HepG2 (cell line): ENCODE results near the gene MAP3K2. TPM values are rescaled to one million over a fixed set of nuclear protein-coding genes. Genes with fewer than 3 reads are reported as not detected.

Source experiments
- KAT7 ChIP-seq: IDR thresholded peaks from 2 replicates; pipeline ENCODE4 v1.6.1; 2018; ENCODE audit warnings: borderline replicate concordance, missing compliant biosample characterization
- RFXAP ChIP-seq: sonication (generic); formaldehyde crosslinking; IDR thresholded peaks from 2 replicates; pipeline ENCODE4 v1.4.0; 2020; ENCODE audit warnings: missing genetic modification reagents, borderline replicate concordance
- ZFP82 ChIP-seq: sonication (generic); formaldehyde crosslinking; IDR thresholded peaks from 2 replicates; pipeline ENCODE4 v1.5.1; 2020; ENCODE audit warnings: mild to moderate bottlenecking, missing genetic modification reagents, borderline replicate concordance
- ZNF136 ChIP-seq: sonication (generic); formaldehyde crosslinking; IDR thresholded peaks from 2 replicates; pipeline ENCODE4 v1.8.1; 2022; ENCODE audit warnings: low read depth, mild to moderate bottlenecking, moderate library complexity, missing genetic modification reagents
- ZNF563 ChIP-seq: sonication (generic); formaldehyde crosslinking; IDR thresholded peaks from 2 replicates; pipeline ENCODE4 v1.8.0; 2022; ENCODE audit warnings: mild to moderate bottlenecking, moderate library complexity, missing genetic modification reagents
- polyA plus RNA-seq, 8 experiments: library from polyadenylated mRNA; depleted of rRNA in 3 of 8; stranded (reverse) in 7 of 8; unstranded in 1 of 8; fragments of >200 nt; fragmentation: Illumina TruSeq in 4 of 8; extraction: Trizol in 4 of 8; gene quantifications; 2 replicates each; pipeline versions ENCODE4 v1.2.1 to v1.2.3, GENCODE V29; 2011 to 2016; ENCODE audit warnings: low read depth in 4 of 8, missing spikeins in 1 of 8, mixed read lengths in 1 of 8; ENCODE audit not compliant: insufficient read depth in 1 of 8
- total RNA-seq, 5 experiments: library from RNA; depleted of rRNA; stranded (reverse); fragments of >200 nt; fragmentation: Illumina TruSeq; extraction: Trizol; gene quantifications; 2 replicates each; pipeline ENCODE4 v1.2.3, GENCODE V29; 2016; ENCODE audit warnings: low read depth in 1 of 5
- TF ChIP-seq, protein P1 (sequence below): sonication (generic); formaldehyde crosslinking; IDR thresholded peaks from 2 replicates; pipeline ENCODE4 v1.4.0; 2020; ENCODE audit warnings: missing genetic modification reagents, borderline replicate concordance
- TF ChIP-seq, protein P2 (sequence below): sonication (generic); formaldehyde crosslinking; IDR thresholded peaks from 2 replicates; pipeline ENCODE4 v1.4.0; 2020; ENCODE audit warnings: missing genetic modification reagents
- TF ChIP-seq, protein P3 (sequence below): IDR thresholded peaks from 2 replicates; pipeline ENCODE4 v1.6.1; 2012; ENCODE audit warnings: inconsistent platforms
- TF ChIP-seq, protein P4 (sequence below): sonication (generic); formaldehyde crosslinking; IDR thresholded peaks from 2 replicates; pipeline ENCODE4 v1.4.0; 2020; ENCODE audit warnings: missing genetic modification reagents
- TF ChIP-seq, protein P5 (sequence below): IDR thresholded peaks from 2 replicates; pipeline ENCODE4 v1.6.1; 2016
- TF ChIP-seq, protein P6 (sequence below): sonication (generic); formaldehyde crosslinking; IDR thresholded peaks from 2 replicates; pipeline ENCODE4 v1.5.0; 2020; ENCODE audit warnings: missing genetic modification reagents
- TF ChIP-seq, protein P7 (sequence below): sonication (generic); formaldehyde crosslinking; IDR thresholded peaks from 2 replicates; pipeline ENCODE4 v1.5.0; 2020; ENCODE audit warnings: mild to moderate bottlenecking, missing genetic modification reagents, borderline replicate concordance
- TF ChIP-seq, protein P8 (sequence below): sonication (generic); formaldehyde crosslinking; IDR thresholded peaks from 2 replicates; pipeline ENCODE4 v1.5.1; 2020; ENCODE audit warnings: mild to moderate bottlenecking, moderate library complexity, missing genetic modification reagents

MAP3K2 gene
- total and polyA plus RNA-seq, 2 of the 13 experiments (the other 11 are each of a cell fraction or from before 2014, with no cell fraction given) = 12.2 to 37.2 TPM

DNA sequence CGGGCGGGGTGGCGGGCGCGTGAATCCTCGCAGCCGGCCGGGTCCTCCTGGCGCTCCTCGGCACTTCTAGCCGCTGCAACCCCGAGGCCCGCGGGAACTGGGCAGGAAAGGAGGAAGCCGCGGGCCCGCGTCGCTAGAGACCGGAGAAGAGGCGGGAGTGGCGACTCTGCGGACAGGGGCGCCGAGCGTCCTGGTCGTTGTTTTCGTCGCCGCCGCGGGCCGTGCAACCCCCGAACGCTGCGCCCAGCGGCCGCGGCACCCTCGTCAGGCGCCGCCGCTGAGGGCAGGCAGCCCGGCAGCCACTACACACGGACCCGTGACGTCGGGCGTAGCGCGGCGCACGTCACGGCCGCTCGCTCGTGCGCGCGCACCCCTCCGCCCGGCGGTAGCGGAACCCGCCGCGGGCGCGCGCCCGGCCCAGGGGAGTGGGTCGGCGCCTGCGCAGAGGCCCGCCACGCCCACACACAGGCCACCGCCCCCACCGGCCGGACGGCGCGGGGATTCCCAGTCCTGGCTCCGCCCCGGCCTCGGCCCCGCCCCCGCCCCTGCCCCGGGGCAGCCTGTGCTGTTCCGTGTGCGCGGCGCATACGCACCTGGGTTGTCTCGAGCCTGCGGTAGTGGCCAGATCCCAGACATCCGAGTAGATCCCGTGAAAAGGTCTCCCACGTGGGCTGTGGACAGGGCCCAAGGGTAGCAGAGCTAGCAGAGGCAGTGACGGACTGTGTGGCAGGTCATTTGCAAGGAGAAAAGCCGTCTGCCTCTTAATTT, at the start of gene MAP3K2 (continued):
- TF ChIP-seq, protein P1, sequence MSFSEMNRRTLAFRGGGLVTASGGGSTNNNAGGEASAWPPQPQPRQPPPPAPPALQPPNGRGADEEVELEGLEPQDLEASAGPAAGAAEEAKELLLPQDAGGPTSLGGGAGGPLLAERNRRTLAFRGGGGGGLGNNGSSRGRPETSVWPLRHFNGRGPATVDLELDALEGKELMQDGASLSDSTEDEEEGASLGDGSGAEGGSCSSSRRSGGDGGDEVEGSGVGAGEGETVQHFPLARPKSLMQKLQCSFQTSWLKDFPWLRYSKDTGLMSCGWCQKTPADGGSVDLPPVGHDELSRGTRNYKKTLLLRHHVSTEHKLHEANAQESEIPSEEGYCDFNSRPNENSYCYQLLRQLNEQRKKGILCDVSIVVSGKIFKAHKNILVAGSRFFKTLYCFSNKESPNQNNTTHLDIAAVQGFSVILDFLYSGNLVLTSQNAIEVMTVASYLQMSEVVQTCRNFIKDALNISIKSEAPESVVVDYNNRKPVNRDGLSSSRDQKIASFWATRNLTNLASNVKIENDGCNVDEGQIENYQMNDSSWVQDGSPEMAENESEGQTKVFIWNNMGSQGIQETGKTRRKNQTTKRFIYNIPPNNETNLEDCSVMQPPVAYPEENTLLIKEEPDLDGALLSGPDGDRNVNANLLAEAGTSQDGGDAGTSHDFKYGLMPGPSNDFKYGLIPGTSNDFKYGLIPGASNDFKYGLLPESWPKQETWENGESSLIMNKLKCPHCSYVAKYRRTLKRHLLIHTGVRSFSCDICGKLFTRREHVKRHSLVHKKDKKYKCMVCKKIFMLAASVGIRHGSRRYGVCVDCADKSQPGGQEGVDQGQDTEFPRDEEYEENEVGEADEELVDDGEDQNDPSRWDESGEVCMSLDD = peak; percentile 19; the same call in 1 of the 2 replicates
- TF ChIP-seq KAT7 (CRISPR knock-in tag) (peak; percentile 87), ZNF563 (CRISPR knock-in tag) (0 out of 2 replicates have a peak, but pooled peaks have one; percentile 31), ZNF136 (CRISPR knock-in tag) (0 out of 2 replicates have a peak, but pooled peaks have one; percentile 12), RFXAP (CRISPR knock-in tag) (peak; percentile 41; the same call in 1 of the 2 replicates), ZFP82 (CRISPR knock-in tag) (peak; percentile 8; the same call in 1 of the 2 replicates)
- TF ChIP-seq, protein P2, sequence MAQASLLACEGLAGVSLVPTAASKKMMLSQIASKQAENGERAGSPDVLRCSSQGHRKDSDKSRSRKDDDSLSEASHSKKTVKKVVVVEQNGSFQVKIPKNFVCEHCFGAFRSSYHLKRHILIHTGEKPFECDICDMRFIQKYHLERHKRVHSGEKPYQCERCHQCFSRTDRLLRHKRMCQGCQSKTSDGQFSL (CRISPR knock-in tag) = no peak
- TF ChIP-seq, protein P3, sequence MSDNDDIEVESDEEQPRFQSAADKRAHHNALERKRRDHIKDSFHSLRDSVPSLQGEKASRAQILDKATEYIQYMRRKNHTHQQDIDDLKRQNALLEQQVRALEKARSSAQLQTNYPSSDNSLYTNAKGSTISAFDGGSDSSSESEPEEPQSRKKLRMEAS = peak; percentile 87; the same call in 1 of the 2 replicates
- TF ChIP-seq, protein P4, sequence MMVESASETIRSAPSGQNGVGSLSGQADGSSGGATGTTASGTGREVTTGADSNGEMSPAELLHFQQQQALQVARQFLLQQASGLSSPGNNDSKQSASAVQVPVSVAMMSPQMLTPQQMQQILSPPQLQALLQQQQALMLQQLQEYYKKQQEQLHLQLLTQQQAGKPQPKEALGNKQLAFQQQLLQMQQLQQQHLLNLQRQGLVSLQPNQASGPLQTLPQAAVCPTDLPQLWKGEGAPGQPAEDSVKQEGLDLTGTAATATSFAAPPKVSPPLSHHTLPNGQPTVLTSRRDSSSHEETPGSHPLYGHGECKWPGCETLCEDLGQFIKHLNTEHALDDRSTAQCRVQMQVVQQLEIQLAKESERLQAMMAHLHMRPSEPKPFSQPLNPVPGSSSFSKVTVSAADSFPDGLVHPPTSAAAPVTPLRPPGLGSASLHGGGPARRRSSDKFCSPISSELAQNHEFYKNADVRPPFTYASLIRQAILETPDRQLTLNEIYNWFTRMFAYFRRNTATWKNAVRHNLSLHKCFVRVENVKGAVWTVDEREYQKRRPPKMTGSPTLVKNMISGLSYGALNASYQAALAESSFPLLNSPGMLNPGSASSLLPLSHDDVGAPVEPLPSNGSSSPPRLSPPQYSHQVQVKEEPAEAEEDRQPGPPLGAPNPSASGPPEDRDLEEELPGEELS (CRISPR knock-in tag) = peak; percentile 24
- TF ChIP-seq, protein P5, sequence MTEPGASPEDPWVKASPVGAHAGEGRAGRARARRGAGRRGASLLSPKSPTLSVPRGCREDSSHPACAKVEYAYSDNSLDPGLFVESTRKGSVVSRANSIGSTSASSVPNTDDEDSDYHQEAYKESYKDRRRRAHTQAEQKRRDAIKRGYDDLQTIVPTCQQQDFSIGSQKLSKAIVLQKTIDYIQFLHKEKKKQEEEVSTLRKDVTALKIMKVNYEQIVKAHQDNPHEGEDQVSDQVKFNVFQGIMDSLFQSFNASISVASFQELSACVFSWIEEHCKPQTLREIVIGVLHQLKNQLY = peak; percentile 11; the same call in 1 of the 2 replicates
- TF ChIP-seq, protein P6, sequence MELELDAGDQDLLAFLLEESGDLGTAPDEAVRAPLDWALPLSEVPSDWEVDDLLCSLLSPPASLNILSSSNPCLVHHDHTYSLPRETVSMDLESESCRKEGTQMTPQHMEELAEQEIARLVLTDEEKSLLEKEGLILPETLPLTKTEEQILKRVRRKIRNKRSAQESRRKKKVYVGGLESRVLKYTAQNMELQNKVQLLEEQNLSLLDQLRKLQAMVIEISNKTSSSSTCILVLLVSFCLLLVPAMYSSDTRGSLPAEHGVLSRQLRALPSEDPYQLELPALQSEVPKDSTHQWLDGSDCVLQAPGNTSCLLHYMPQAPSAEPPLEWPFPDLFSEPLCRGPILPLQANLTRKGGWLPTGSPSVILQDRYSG (CRISPR knock-in tag) = peak; percentile 70; the same call in 1 of the 2 replicates
- TF ChIP-seq, protein P7, sequence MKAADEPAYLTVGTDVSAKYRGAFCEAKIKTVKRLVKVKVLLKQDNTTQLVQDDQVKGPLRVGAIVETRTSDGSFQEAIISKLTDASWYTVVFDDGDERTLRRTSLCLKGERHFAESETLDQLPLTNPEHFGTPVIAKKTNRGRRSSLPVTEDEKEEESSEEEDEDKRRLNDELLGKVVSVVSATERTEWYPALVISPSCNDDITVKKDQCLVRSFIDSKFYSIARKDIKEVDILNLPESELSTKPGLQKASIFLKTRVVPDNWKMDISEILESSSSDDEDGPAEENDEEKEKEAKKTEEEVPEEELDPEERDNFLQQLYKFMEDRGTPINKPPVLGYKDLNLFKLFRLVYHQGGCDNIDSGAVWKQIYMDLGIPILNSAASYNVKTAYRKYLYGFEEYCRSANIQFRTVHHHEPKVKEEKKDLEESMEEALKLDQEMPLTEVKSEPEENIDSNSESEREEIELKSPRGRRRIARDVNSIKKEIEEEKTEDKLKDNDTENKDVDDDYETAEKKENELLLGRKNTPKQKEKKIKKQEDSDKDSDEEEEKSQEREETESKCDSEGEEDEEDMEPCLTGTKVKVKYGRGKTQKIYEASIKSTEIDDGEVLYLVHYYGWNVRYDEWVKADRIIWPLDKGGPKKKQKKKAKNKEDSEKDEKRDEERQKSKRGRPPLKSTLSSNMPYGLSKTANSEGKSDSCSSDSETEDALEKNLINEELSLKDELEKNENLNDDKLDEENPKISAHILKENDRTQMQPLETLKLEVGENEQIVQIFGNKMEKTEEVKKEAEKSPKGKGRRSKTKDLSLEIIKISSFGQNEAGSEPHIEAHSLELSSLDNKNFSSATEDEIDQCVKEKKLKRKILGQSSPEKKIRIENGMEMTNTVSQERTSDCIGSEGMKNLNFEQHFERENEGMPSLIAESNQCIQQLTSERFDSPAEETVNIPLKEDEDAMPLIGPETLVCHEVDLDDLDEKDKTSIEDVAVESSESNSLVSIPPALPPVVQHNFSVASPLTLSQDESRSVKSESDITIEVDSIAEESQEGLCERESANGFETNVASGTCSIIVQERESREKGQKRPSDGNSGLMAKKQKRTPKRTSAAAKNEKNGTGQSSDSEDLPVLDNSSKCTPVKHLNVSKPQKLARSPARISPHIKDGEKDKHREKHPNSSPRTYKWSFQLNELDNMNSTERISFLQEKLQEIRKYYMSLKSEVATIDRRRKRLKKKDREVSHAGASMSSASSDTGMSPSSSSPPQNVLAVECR (CRISPR knock-in tag) = peak; percentile 82
- TF ChIP-seq, protein P8, sequence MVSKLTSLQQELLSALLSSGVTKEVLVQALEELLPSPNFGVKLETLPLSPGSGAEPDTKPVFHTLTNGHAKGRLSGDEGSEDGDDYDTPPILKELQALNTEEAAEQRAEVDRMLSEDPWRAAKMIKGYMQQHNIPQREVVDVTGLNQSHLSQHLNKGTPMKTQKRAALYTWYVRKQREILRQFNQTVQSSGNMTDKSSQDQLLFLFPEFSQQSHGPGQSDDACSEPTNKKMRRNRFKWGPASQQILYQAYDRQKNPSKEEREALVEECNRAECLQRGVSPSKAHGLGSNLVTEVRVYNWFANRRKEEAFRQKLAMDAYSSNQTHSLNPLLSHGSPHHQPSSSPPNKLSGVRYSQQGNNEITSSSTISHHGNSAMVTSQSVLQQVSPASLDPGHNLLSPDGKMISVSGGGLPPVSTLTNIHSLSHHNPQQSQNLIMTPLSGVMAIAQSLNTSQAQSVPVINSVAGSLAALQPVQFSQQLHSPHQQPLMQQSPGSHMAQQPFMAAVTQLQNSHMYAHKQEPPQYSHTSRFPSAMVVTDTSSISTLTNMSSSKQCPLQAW (CRISPR knock-in tag) = peak; percentile 63; the same call in 1 of the 2 replicates
